PC-3 (cell line): ENCODE results near the gene MYADM. TPM values are rescaled to one million over a fixed set of nuclear protein-coding genes. Genes with fewer than 3 reads are reported as not detected.

Source experiments
- ATAC-seq: fragments of 200-7000 bp; cut with Tn5 transposase; 2 replicates; pipeline ENCODE4 v1.9.1; 2020; ENCODE audit warnings: mild to moderate bottlenecking, moderate library complexity
- BruUV-seq: library from RNA; stranded (reverse); fragments of 400-500 nt; replicated peaks from 2 replicates; lab custom pipeline; 2021; lab: Mats Ljungman, UMichigan
- CTCF ChIA-PET: fragments of 300-600 bp; sonication (Branson Sonifier 250); formaldehyde crosslinking; loops from one replicate; lab custom pipeline; 2022; ENCODE audit warnings: antibody characterized with exemption; lab: Charles Lee
- POLR2A ChIA-PET: fragments of 300-600 bp; sonication (Branson Sonifier 250); formaldehyde crosslinking; loops from one replicate; lab custom pipeline; 2022; ENCODE audit warnings: antibody characterized with exemption; ENCODE audit not compliant: unreplicated experiment; lab: Charles Lee
- DNase-seq: peaks from one replicate; pipeline ENCODE4 v3.0.0-alpha.2; 2015
- H2AFZ ChIP-seq: fragments of 300-600 bp; sonication (generic); 2 replicates; pipeline ENCODE4 v1.6.0; 2016; ENCODE audit warnings: antibody characterized with exemption, low read length
- H3F3A ChIP-seq: fragments of 300-600 bp; sonication (generic); one replicate; pipeline ENCODE4 v1.6.0; 2017; ENCODE audit warnings: antibody characterized with exemption, low read length, control low read depth, mild to moderate bottlenecking; ENCODE audit not compliant: unreplicated experiment
- H3K27ac ChIP-seq: fragments of 300-600 bp; sonication (generic); 2 replicates; pipeline ENCODE4 v1.5.1; 2016; ENCODE audit warnings: mild to moderate bottlenecking, low read length
- H3K27me3 ChIP-seq: fragments of 300-600 bp; sonication (generic); 2 replicates; pipeline ENCODE4 v1.6.1; 2016; ENCODE audit warnings: low read length, mixed read lengths
- H3K36me3 ChIP-seq: fragments of 300-600 bp; sonication (generic); 2 replicates; pipeline ENCODE4 v1.6.1; 2016; ENCODE audit warnings: low read depth, mixed run types, low read length, mixed read lengths
- H3K4me1 ChIP-seq: fragments of 300-600 bp; sonication (generic); 2 replicates; pipeline ENCODE4 v1.5.1; 2016; ENCODE audit warnings: low read length; ENCODE audit not compliant: insufficient read depth
- H3K4me2 ChIP-seq: fragments of 300-600 bp; sonication (generic); 2 replicates; pipeline ENCODE4 v1.6.0; 2016; ENCODE audit warnings: low read length
- H3K4me3 ChIP-seq: fragments of 300-600 bp; sonication (generic); 2 replicates; pipeline ENCODE4 v1.5.1; 2016; ENCODE audit warnings: mild to moderate bottlenecking, low read length, mixed read lengths
- H3K79me2 ChIP-seq: fragments of 300-600 bp; sonication (generic); 2 replicates; pipeline ENCODE4 v1.6.1; 2017; ENCODE audit warnings: low read length, mixed read lengths
- H3K9ac ChIP-seq: fragments of 300-600 bp; sonication (generic); 2 replicates; pipeline ENCODE4 v1.6.0; 2016; ENCODE audit warnings: mild to moderate bottlenecking, low read length
- H3K9me2 ChIP-seq: fragments of 300-600 bp; sonication (generic); replicated peaks from 2 replicates; pipeline ENCODE4 v1.6.1; 2016; ENCODE audit warnings: mixed run types, low read length, mixed read lengths
- H3K9me3 ChIP-seq: fragments of 300-600 bp; sonication (generic); 2 replicates; pipeline ENCODE4 v1.6.1; 2016; ENCODE audit warnings: low read length, mixed read lengths
- H4K20me1 ChIP-seq: fragments of 300-600 bp; sonication (generic); 2 replicates; pipeline ENCODE4 v1.6.1; 2016; ENCODE audit warnings: low read length, mixed read lengths
- EZH2 ChIP-seq: fragments of 300-600 bp; sonication (generic); IDR thresholded peaks from one replicate; pipeline ENCODE4 v1.6.1; 2017; ENCODE audit warnings: antibody characterized with exemption, mild to moderate bottlenecking, low read length; ENCODE audit not compliant: unreplicated experiment
- EZH2phosphoT487 ChIP-seq: fragments of 300-600 bp; sonication (generic); IDR thresholded peaks from 2 replicates; pipeline ENCODE4 v1.6.1; 2018; ENCODE audit warnings: mild to moderate bottlenecking, antibody characterized with exemption, low read length, borderline replicate concordance
- intact Hi-C: fragments of 100-400 bp; cut with micrococcal nuclease; formaldehyde crosslinking; loops from 2 replicates; pipeline ENCODE4 v1.9.0; 2023
- total RNA-seq: library from RNA; depleted of rRNA; stranded (reverse); fragments of >200 nt; gene quantifications from 2 replicates; pipeline ENCODE4 v1.2.3, GENCODE V29; 2014
- TF ChIP-seq, protein P1 (sequence below): fragments of 300-600 bp; sonication (generic); conservative IDR thresholded peaks from 2 replicates; pipeline ENCODE4 v1.5.1; 2017; ENCODE audit warnings: antibody characterized with exemption, low read depth, mild to moderate bottlenecking, low read length

The MYADM gene
- total RNA-seq, 1 experiment from 2014 or later: 63.5 TPM

GRCh38 chr19:53908106-53908934 lies 40.6 kb downstream of the MYADM start:
- TF ChIP-seq EZH2: peak; percentile 64
- TF ChIP-seq, protein P1, sequence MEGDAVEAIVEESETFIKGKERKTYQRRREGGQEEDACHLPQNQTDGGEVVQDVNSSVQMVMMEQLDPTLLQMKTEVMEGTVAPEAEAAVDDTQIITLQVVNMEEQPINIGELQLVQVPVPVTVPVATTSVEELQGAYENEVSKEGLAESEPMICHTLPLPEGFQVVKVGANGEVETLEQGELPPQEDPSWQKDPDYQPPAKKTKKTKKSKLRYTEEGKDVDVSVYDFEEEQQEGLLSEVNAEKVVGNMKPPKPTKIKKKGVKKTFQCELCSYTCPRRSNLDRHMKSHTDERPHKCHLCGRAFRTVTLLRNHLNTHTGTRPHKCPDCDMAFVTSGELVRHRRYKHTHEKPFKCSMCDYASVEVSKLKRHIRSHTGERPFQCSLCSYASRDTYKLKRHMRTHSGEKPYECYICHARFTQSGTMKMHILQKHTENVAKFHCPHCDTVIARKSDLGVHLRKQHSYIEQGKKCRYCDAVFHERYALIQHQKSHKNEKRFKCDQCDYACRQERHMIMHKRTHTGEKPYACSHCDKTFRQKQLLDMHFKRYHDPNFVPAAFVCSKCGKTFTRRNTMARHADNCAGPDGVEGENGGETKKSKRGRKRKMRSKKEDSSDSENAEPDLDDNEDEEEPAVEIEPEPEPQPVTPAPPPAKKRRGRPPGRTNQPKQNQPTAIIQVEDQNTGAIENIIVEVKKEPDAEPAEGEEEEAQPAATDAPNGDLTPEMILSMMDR: no peak
- H3K9me2 ChIP-seq: no peaks in the 10 kb centered on the region
- H3K27me3 ChIP-seq: peaks cover 50% of the 10 kb centered on the region
- ChIA-PET POLR2A (interaction anchor here (0.6 kb wide), 1 partner anchor 99 kb away, joined by 13 read pairs; no protein-coding TSS in a partner anchor), CTCF (interaction anchor here (1.2 kb wide), 1 partner anchor 116 kb away, joined by 4 read pairs; no protein-coding TSS in a partner anchor)
- H2AFZ ChIP-seq: 0 out of 2 replicates have a peak overlapping the region, but pooled peaks have one; percentile 18
- intact Hi-C loops: loop anchor here (5.0 to 10.0 kb wide), 2 partner anchors 66 to 114 kb away; no protein-coding TSS in a partner anchor
- no peak overlapping the region for H3K4me3 ChIP-seq
- no peak overlapping the region for H3K9ac ChIP-seq
- H3F3A ChIP-seq: no peaks in the 10 kb centered on the region
- H3K36me3 ChIP-seq: no peaks in the 10 kb centered on the region
- H3K4me1 ChIP-seq: peaks cover 17% of the 10 kb centered on the region
- peak; percentile 58 for DNase-seq
- H4K20me1 ChIP-seq: no peaks in the 10 kb centered on the region
- no peak overlapping the region for H3K27ac ChIP-seq
- H3K4me2 ChIP-seq: peak overlapping the region; percentile 49
- no peaks in the 10 kb centered on the region for H3K9me3 ChIP-seq
- no TSS peak for BruUV-seq
- ATAC-seq: peak; percentile 83
- H3K79me2 ChIP-seq: no peaks in the 10 kb centered on the region

- intact Hi-C loops: loop anchor here (5.0 to 10.0 kb wide), 2 partner anchors 66 to 113 kb away; no protein-coding TSS in a partner anchor
- CTCF ChIA-PET: no interaction called here
- H3K4me3 ChIP-seq: no peak within 1 kb of the TSS
Observed at GRCh38 chr19:53908935-53909415, 41.3 kb downstream of the MYADM start, which contains the start of gene CACNG7. Gene CACNG7, plus strand, starts transcription at chr19:53909278. Its CDS starts 3,554 bp downstream, at chr19:53912832.

More at GRCh38 chr19:53908935-53909415, 41.3 kb downstream of the MYADM start, which contains the start of gene CACNG7:
- no peaks in the 10 kb centered on the region for H3K9me3 ChIP-seq
- DNase-seq (no peak), ATAC-seq (no peak)
- no peak within 1 kb of the TSS for H3K9ac ChIP-seq
- H3K27ac ChIP-seq: no peak within 1 kb of the TSS
- H3K4me1 ChIP-seq: peaks cover 17% of the 10 kb centered on the region
- H3K36me3 ChIP-seq: no peaks in the 10 kb centered on the region
- no peaks in the 10 kb centered on the region for H3K79me2 ChIP-seq
- POLR2A ChIA-PET: no interaction called here
- peak within 1 kb of the TSS; percentile 49 for H3K4me2 ChIP-seq
- no peak within 1 kb of the TSS for H2AFZ ChIP-seq
- TF ChIP-seq EZH2phosphoT487 (no peak), EZH2 (no peak)
- TF ChIP-seq, protein P1: no peak
- H4K20me1 ChIP-seq: no peaks in the 10 kb centered on the region
- H3F3A ChIP-seq: no peaks in the 10 kb centered on the region
- H3K9me2 ChIP-seq: no peaks in the 10 kb centered on the region
- BruUV-seq: no TSS peak
- peaks cover 50% of the 10 kb centered on the region for H3K27me3 ChIP-seq
